PFSK-1 (cell line): ENCODE results near the gene CEP72.

Experiments used
- POLR2AphosphoS5 ChIP-seq: IDR thresholded peaks from 2 replicates; pipeline ENCODE4 v1.6.1; 2012; ENCODE audit warnings: low read depth, mild to moderate bottlenecking, control low read depth, low read length, moderate library complexity
- SIN3A ChIP-seq: IDR thresholded peaks from 2 replicates; pipeline ENCODE4 v1.6.1; 2012; ENCODE audit warnings: mild to moderate bottlenecking, low read length, moderate library complexity, borderline replicate concordance; ENCODE audit not compliant: insufficient read depth
- TAF1 ChIP-seq: IDR thresholded peaks from 2 replicates; pipeline ENCODE4 v1.6.1; 2012; ENCODE audit warnings: low read length, control low read depth, borderline replicate concordance; ENCODE audit not compliant: insufficient read depth
- TF ChIP-seq, protein P1 (sequence below), 2 experiments: IDR thresholded peaks; 2 replicates each; pipeline versions ENCODE4 v1.6.1 to v1.8.0; 2011 to 2012; ENCODE audit warnings: low read depth in 2 of 2, low read length in 2 of 2, control low read depth in 1 of 2, inconsistent platforms in 1 of 2, mild to moderate bottlenecking in 1 of 2, moderate library complexity in 1 of 2; ENCODE audit not compliant: insufficient read depth in 1 of 2

DNA sequence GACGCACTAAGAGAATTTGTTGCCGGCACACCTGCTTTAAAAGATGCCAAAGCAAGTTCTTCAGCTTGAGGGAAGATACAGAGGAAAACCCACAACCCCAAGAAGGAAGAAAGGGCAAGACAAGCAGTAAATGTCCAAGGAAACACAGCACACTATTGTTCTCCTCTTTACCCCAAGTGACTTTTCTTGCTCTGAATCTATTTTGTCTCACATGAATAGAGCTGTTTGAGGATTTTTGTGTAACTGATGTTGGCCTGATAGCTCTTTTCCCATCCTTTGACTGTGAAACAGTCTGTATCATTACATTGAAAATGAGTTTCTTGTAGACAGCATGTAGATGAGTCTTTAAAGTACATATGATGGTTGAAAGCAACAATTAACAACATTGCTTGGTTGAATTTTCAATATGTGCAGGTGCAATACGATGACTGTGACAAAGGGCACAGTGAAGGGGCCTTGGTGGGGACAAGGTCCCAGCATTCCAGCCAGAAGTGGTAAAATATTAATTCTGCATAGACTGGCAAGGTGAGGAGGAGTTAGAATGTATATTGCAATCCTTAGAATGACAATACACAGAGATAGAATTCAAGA, 16.8 kb upstream of the CEP72 start:
- TF ChIP-seq POLR2AphosphoS5 (no peak), TAF1 (no peak), SIN3A (no peak)
- TF ChIP-seq, protein P1, sequence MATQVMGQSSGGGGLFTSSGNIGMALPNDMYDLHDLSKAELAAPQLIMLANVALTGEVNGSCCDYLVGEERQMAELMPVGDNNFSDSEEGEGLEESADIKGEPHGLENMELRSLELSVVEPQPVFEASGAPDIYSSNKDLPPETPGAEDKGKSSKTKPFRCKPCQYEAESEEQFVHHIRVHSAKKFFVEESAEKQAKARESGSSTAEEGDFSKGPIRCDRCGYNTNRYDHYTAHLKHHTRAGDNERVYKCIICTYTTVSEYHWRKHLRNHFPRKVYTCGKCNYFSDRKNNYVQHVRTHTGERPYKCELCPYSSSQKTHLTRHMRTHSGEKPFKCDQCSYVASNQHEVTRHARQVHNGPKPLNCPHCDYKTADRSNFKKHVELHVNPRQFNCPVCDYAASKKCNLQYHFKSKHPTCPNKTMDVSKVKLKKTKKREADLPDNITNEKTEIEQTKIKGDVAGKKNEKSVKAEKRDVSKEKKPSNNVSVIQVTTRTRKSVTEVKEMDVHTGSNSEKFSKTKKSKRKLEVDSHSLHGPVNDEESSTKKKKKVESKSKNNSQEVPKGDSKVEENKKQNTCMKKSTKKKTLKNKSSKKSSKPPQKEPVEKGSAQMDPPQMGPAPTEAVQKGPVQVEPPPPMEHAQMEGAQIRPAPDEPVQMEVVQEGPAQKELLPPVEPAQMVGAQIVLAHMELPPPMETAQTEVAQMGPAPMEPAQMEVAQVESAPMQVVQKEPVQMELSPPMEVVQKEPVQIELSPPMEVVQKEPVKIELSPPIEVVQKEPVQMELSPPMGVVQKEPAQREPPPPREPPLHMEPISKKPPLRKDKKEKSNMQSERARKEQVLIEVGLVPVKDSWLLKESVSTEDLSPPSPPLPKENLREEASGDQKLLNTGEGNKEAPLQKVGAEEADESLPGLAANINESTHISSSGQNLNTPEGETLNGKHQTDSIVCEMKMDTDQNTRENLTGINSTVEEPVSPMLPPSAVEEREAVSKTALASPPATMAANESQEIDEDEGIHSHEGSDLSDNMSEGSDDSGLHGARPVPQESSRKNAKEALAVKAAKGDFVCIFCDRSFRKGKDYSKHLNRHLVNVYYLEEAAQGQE (IDR thresholded peaks at IDR 0.05; ENCODE audit: insufficient read depth in 1 of 2, low read depth in 2 of 2, low read length in 2 of 2): no peak
